ENCODE data around the gene TTC19.

- no peak for TF ChIP-seq CTCF (IDR thresholded peaks at IDR 0.05)
- no peak for TF ChIP-seq POLR2A (IDR thresholded peaks at IDR 0.05)
Measured at GRCh38 chr17:15958484-15958854, 41.2 kb upstream of the TTC19 start.

Data from body of pancreas (tissue), 4 donors.